Activated gamma-delta T cell (primary cell): ENCODE data around the gene RILP.
A peak's percentile ranks its signal among the peaks of the same experiment; 100 is the strongest.

Experiments
- DNase-seq: peaks from one replicate; lab custom pipeline; 2025; lab: John Stamatoyannopoulos, UW

RILP gene

GRCh38 chr17:1629504-1630310, 20.0 kb downstream of the RILP start:
- peak; percentile 32 for DNase-seq

DNA sequence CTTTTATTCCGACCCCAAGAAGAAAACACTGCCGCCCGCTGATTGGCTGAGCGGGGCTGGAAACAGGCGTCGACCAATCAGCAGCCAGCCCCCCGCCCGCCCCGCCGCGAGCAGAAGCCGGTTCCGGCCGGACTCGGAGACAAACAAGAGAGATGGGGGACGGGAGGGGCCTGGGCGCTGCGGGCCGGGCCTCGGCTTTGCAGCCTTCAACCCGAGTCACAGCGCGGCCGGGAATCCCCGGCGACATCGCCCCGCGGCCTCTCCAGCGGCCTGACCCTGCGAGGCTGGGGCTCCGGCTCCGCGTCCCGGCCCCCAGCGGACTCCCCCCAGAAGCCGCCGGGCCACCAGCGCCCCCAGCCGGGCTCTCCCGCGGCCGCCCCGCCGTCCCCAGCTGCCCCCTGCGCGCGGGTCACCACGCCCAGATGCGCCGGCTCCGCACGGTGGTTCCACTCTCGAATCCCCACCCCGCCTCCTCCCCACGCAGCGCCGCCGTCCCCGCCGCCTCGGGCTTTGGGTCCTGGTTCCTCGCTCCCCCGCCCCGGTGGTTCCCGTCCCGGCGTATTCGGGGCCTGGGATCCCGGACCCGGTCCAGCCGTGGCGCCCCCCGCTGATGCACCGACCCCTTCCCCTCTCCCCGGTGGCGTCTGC, 20.7 kb downstream of the RILP start:
- DNase-seq: peak; percentile 89

DNA sequence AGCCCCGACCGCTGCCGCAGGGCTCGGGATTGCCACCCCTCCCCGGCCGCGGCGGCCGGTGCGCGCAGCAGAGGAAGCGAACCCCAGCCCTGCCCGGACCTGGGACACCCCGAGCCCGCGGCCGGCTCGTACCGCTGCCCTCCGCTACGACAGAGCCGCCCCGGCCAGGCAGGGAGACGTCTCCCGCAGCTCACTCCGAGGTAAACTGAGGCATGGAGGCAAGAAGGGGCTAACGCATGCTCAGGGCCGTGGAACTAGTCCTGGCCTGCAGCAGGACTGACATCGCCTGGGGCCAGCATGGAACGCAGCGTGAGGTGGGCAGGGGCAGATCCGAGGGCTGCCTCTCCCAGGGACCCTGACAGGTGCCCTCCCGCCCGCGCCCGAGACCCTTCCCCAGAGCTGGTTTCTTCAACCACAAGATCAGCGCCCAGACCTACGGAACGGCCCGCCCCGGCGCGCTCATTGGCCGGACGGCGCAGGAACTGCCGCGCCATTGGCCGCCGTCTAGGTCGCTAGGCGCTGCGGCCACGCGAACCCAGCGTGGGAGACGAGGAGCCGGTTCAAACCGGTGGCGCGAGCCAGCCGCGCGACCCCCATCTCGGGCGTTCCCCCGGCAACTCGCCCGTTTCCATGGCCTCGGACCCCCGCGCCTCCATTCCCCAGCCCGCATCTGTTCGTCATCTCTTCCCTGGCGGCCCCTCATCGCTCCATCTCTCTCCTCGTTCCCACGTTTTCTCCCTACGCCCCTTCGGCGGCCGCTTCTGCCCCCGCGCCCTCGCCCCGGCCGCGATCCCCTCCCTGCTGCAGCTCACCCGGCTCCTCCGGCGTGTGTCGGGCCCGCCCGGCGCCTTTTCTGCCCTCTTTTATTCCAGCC, 21.4 kb downstream of the RILP start, which contains the start of gene SLC43A2:
Gene SLC43A2 (minus strand): TSS at position 853 of the 874 bp plus-strand sequence. CDS start 960 bp downstream, outside the sequence.
- peak; percentile 68 for DNase-seq

GRCh38 chr17:1627182-1627981, 22.3 kb downstream of the RILP start:
- DNase-seq: no peak

GRCh38 chr17:1626333-1626732, 23.3 kb downstream of the RILP start:
- no peak for DNase-seq

- no peak for DNase-seq
Measured at GRCh38 chr17:1625581-1625980, 24.1 kb downstream of the RILP start.

- DNase-seq: no peak
Measured at GRCh38 chr17:1625053-1625452, 24.6 kb downstream of the RILP start.

DNA sequence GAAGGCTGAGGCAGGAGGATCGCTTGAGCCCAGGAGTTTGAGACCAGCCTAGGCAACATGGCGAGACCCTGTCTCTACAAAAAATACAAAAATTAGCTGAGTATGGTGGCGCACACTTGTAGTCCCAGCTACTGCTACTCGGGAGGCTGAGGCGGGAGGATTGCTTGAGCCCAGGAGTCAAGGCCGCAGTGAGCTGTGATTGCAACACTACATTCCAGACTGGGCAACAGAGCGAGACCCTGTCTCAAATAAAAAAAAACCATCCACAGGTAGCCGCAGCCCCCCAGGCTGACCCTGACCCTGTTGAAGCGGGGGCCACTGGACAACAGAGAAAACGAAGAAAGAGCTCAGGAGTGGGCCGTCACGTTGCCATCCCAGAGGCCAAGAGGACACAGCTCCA, 25.0 kb downstream of the RILP start:
- DNase-seq: no peak

- DNase-seq: no peak
Measured at GRCh38 chr17:1623057-1623630, 26.5 kb downstream of the RILP start.

DNA sequence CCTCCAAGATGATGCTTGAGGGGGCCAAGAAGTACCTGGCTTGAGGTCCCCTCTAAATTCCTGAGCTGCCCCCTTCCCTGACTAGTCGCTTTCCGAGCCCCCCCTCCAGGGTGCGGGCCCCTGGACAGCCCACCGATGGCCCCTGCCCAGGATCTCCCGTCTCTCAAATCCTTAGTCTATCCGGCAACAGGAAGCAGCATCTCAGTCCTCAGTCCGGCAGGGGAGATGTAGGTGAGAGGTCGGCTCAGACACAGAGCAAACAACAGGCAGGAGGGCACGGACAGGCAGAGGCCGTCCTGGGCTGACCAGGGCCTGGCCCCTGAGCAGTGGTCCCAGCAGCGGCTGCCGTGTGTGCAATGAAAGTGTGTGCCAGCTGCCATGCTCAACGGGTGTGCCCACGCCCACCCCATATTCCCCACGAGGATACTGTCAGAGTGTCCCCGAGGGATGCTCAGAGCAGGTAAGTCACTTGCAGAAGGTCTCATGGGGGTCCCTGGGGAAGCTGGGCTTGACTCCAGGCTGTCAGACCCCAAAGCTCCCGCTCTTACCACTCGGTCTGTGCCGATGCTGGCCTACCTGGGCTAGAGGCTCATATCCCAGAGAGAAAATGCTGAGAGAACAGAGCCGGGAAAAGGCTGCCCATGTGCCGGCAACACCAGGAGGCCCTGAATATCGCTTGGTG, 28.3 kb downstream of the RILP start:
- no peak for DNase-seq

DNA sequence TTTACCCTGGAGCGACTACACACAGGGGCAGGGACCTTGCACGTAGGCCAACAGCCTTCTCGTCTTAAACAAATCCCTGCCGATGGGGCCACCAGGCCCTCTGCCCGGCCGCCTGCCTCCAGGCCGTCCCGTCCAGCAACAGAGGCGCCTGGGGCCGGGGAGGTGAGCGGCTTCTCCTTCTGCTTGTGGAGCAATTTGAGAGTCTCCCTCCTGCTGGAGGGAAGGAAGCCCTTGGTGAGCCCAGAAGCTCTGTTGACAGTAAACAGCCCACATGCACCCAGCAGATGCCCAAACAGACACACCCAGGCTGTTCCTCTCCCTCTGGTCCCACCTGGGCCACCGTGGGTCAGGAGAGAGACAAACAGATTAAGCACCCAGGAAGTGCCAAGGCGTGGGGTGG, 29.2 kb downstream of the RILP start:
- DNase-seq: no peak

DNA sequence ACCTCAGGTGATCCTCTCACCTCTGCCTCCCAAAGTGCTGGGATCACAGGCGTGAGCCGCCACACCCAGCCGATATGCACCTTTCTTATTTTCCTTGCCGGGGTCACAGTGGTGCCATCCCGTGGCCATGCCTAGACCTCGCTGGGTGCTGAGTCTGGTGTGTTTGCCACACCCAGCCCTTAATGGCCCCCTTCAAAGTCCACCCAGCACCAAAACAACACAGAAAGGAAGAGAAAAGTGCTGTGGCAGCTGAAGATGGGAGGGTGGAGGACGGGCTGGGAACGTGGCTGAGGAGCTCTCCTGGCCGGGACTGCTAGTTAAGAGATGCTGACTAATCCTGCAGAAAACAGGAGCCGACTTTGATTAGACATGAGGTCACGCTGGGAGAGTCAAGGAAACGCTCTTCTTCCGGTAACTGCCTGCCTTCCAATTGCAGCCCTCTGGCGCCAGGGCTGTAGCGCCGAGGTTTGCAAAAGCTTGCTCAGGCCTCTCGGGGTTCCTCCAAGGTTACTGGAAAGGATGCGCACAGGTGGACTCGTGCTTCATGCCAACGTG, 32.0 kb downstream of the RILP start:
- no peak for DNase-seq

DNA sequence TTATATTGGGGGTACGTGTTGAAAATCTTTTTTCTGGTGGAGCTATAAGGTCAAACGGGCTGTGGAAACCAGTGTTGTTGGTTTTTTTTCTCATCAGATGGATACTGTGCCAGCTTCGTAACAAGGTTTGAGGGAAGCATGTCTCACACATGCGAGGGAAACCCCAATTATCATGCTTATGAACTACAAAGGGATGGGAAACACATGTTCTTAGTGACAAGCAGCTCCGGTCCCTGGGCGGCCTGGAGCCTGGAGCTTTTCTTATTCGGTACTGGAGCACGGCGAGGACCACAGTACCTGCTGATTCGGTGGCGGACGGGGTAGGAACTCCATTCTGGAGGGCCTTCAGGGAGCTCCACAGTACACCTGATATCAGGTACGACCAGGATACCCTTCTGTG, 33.6 kb downstream of the RILP start:
- DNase-seq: no peak

DNA sequence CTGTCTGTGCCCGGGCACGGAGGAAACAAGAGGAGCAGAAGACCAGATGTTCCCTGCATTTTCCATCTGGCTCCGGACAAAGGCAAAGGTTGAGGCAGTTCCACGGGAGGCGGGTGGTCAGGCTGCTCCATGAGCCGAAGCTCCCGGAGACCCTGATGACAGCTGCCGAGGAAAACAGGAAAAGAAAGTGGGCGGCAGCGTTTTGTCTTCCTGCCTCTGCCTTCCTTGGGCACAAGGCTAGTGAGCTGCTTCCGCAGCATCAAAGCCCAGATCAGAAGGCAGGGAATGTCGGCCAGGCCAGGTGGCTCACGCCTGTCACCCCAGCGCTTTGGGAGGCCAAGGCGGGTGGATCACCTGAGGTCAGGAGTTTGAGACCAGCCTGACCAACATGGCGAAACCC, 37.3 kb downstream of the RILP start:
- DNase-seq: no peak

GRCh38 chr17:1611715-1612114, 38.0 kb downstream of the RILP start:
- no peak for DNase-seq

GRCh38 chr17:1608676-1609075, 41.0 kb downstream of the RILP start:
- no peak for DNase-seq

GRCh38 chr17:1607971-1608320, 41.7 kb downstream of the RILP start:
- no peak for DNase-seq

- no peak for DNase-seq
Measured at GRCh38 chr17:1606352-1606985, 43.2 kb downstream of the RILP start.

DNA sequence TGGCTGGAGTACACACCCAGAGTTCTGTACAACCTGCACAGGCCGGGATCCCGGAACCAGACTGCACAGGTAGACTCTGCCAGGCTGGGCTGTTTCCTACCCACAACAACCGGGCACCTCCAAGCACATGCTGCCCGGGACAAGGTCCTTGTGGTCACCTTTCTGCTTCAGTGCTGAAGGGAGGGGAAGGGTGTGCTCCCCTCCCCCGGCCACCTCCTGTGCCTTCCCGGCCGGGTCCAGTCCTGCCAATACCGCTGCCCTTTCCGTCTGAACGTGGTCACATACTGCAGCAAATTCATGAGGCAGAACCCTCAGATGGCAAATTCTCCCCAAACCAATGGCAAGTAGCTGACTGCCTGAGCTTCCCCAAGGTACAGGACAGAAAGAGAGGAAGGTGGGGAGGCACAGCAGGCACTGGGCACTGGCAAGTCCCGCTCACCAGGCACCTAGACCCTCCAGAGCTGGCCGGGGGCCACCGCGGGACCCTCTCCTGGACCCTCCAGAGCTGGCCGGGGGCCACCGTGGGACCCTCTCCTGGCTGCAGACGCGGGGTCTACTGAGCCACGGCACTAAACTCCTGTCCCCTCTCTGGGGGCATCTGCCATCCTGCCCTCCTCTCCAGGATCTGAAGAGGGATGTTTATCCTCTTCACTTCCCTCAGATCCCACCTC, 43.9 kb downstream of the RILP start:
- no peak for DNase-seq
